GM10266 (cell line): ENCODE results near the gene TUBGCP2.

Experiments used
- DNase-seq: peaks from one replicate; pipeline ENCODE4 v3.0.0; 2012; ENCODE audit errors: extremely low spot score
- CTCF ChIP-seq: IDR thresholded peaks from 2 replicates; pipeline ENCODE4 v1.5.1; 2012; ENCODE audit warnings: mild to moderate bottlenecking, low read depth; ENCODE audit not compliant: control insufficient read depth, insufficient read depth; ENCODE audit errors: missing control alignments

The TUBGCP2 gene

GRCh38 chr10:133241501-133242205 is 67.0 kb downstream of the TUBGCP2 start:
- no peak for DNase-seq
- no peak for TF ChIP-seq CTCF

GRCh38 chr10:133239990-133240389 is 68.7 kb downstream of the TUBGCP2 start:
- no peak for DNase-seq
- TF ChIP-seq CTCF = no peak

GRCh38 chr10:133238466-133238804 is 70.2 kb downstream of the TUBGCP2 start:
- no peak for DNase-seq
- no peak for TF ChIP-seq CTCF

- DNase-seq = no peak
- TF ChIP-seq CTCF = no peak
Measured at GRCh38 chr10:133237588-133238465, 70.8 kb downstream of the TUBGCP2 start, which contains the start of gene VENTX. VENTX (plus strand) TSS chr10:133237855; CDS start chr10:133237915, 60 bp downstream.

GRCh38 chr10:133237241-133237587 is 71.5 kb downstream of the TUBGCP2 start:
- no peak for DNase-seq
- TF ChIP-seq CTCF = no peak

GRCh38 chr10:133236401-133237240 is 72.1 kb downstream of the TUBGCP2 start:
- no peak for TF ChIP-seq CTCF
- DNase-seq = no peak
